Astrocyte (in vitro differentiated cells and primary cell): ENCODE data around the gene PTPRN2.

Experiments used
- EZH2 ChIP-seq: IDR thresholded peaks from 2 replicates; pipeline ENCODE4 v1.6.1; 2012; ENCODE audit warnings: mild to moderate bottlenecking, low read length, inconsistent platforms; ENCODE audit not compliant: insufficient read depth
- TF ChIP-seq, protein P1 (sequence below): IDR thresholded peaks from 2 replicates; pipeline ENCODE4 v1.5.1; 2011; ENCODE audit warnings: low read depth, mild to moderate bottlenecking, inconsistent platforms, low read length, moderate library complexity; ENCODE audit not compliant: insufficient read depth

GRCh38 chr7:158279539-158280447, 307.8 kb downstream of the PTPRN2 start:
- TF ChIP-seq, protein P1, sequence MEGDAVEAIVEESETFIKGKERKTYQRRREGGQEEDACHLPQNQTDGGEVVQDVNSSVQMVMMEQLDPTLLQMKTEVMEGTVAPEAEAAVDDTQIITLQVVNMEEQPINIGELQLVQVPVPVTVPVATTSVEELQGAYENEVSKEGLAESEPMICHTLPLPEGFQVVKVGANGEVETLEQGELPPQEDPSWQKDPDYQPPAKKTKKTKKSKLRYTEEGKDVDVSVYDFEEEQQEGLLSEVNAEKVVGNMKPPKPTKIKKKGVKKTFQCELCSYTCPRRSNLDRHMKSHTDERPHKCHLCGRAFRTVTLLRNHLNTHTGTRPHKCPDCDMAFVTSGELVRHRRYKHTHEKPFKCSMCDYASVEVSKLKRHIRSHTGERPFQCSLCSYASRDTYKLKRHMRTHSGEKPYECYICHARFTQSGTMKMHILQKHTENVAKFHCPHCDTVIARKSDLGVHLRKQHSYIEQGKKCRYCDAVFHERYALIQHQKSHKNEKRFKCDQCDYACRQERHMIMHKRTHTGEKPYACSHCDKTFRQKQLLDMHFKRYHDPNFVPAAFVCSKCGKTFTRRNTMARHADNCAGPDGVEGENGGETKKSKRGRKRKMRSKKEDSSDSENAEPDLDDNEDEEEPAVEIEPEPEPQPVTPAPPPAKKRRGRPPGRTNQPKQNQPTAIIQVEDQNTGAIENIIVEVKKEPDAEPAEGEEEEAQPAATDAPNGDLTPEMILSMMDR: no peak
- no peak for TF ChIP-seq EZH2
